BE2C (cell line): ENCODE measurements around the gene ADAMTS9.

Experiments
- DNase-seq: peaks from one replicate; pipeline ENCODE4 v3.0.0-alpha.2; 2020
- H3K27me3 ChIP-seq: fragments of 250-450 bp; sonication (Bioruptor Pico); 2 replicates; pipeline ENCODE4 v1.5.1; 2020; ENCODE audit warnings: mild to moderate bottlenecking
- H3K36me3 ChIP-seq: fragments of 250-450 bp; sonication (Bioruptor Pico); 2 replicates; pipeline ENCODE4 v1.5.1; 2020; ENCODE audit warnings: mild to moderate bottlenecking
- H3K4me1 ChIP-seq: fragments of 250-450 bp; sonication (Bioruptor Pico); 2 replicates; pipeline ENCODE4 v1.5.1; 2020
- H3K4me3 ChIP-seq: 2 replicates; pipeline ENCODE4 v1.5.1; 2011; ENCODE audit warnings: low read depth, low read length
- H3K9me3 ChIP-seq: fragments of 250-450 bp; sonication (Bioruptor Pico); 2 replicates; pipeline ENCODE4 v1.5.1; 2020
- CTCF ChIP-seq: IDR thresholded peaks from 2 replicates; pipeline ENCODE4 v1.5.1; 2012; ENCODE audit warnings: mild to moderate bottlenecking, low read depth, low read length

ADAMTS9 gene

GRCh38 chr3:64631951-64632350, 55.8 kb downstream of the ADAMTS9 start:
- peaks cover 67% of the 10 kb centered on the region for H3K36me3 ChIP-seq
- no peaks in the 10 kb centered on the region for H3K9me3 ChIP-seq
- H3K27me3 ChIP-seq = no peaks in the 10 kb centered on the region
- no peak for DNase-seq
- no peak for TF ChIP-seq CTCF
- H3K4me1 ChIP-seq = peaks cover 16% of the 10 kb centered on the region
- no peak overlapping the region for H3K4me3 ChIP-seq

- H3K36me3 ChIP-seq = peaks cover 81% of the 10 kb centered on the region
- peaks cover 16% of the 10 kb centered on the region for H3K4me1 ChIP-seq
- no peak for DNase-seq
- H3K27me3 ChIP-seq = no peaks in the 10 kb centered on the region
- no peak overlapping the region for H3K4me3 ChIP-seq
- no peak for TF ChIP-seq CTCF
- no peaks in the 10 kb centered on the region for H3K9me3 ChIP-seq
Measured at GRCh38 chr3:64627471-64628321, 60.1 kb downstream of the ADAMTS9 start.

GRCh38 chr3:64627042-64627441, 60.8 kb downstream of the ADAMTS9 start:
- peaks cover 82% of the 10 kb centered on the region for H3K36me3 ChIP-seq
- DNase-seq = no peak
- H3K27me3 ChIP-seq = no peaks in the 10 kb centered on the region
- H3K9me3 ChIP-seq = no peaks in the 10 kb centered on the region
- no peak for TF ChIP-seq CTCF
- peaks cover 16% of the 10 kb centered on the region for H3K4me1 ChIP-seq
- H3K4me3 ChIP-seq = no peak overlapping the region

- no peak for DNase-seq
- no peak for TF ChIP-seq CTCF
- H3K9me3 ChIP-seq = no peaks in the 10 kb centered on the region
- H3K4me3 ChIP-seq = no peak overlapping the region
- H3K4me1 ChIP-seq = peaks cover 16% of the 10 kb centered on the region
- no peaks in the 10 kb centered on the region for H3K27me3 ChIP-seq
- H3K36me3 ChIP-seq = peaks cover 83% of the 10 kb centered on the region
Measured at GRCh38 chr3:64625381-64625780, 62.4 kb downstream of the ADAMTS9 start.

- H3K36me3 ChIP-seq = peaks cover 67% of the 10 kb centered on the region
- no peak for TF ChIP-seq CTCF
Measured at GRCh38 chr3:64623125-64623524, 64.7 kb downstream of the ADAMTS9 start.

GRCh38 chr3:64621726-64622395, 65.9 kb downstream of the ADAMTS9 start:
- Histone ChIP-seq H3K27me3 (no peaks in the 10 kb centered on the region), H3K4me1 (no peaks in the 10 kb centered on the region), H3K36me3 (peaks cover 58% of the 10 kb centered on the region), H3K4me3 (no peak overlapping the region), H3K9me3 (no peaks in the 10 kb centered on the region)
- TF ChIP-seq CTCF = no peak
- no peak for DNase-seq

More at GRCh38 chr3:64623125-64623524, 64.7 kb downstream of the ADAMTS9 start:
- Histone ChIP-seq H3K4me3 (no peak overlapping the region), H3K9me3 (no peaks in the 10 kb centered on the region), H3K27me3 (no peaks in the 10 kb centered on the region), H3K4me1 (peaks cover 8% of the 10 kb centered on the region)
- DNase-seq = no peak
